SK-N-SH (cell line): ENCODE measurements around the gene ST13. TPM values are rescaled to one million over a fixed set of nuclear protein-coding genes. Genes with fewer than 3 reads are reported as not detected.

Source experiments
- CTCF ChIA-PET: fragments of 300-600, 350-600 bp; formaldehyde crosslinking; extraction: SDS; loops from one replicate; lab custom pipeline; 2021; lab: Yijun Ruan, JAX
- POLR2A ChIA-PET: fragments of 350-600 bp; sonication (Branson Sonifier 250); formaldehyde crosslinking; extraction: SDS; loops from one replicate; lab custom pipeline; 2020; ENCODE audit warnings: antibody characterized with exemption, inconsistent platforms; lab: Yijun Ruan, JAX
- DNase-seq: peaks from one replicate; pipeline ENCODE4 v3.0.0; 2012
- H2AFZ ChIP-seq: fragments of 200-600 bp; sonication (generic); 2 replicates; pipeline ENCODE4 v1.8.1; 2016; ENCODE audit warnings: antibody characterized with exemption, mild to moderate bottlenecking, low read depth
- H3F3A ChIP-seq: fragments of 200-600 bp; sonication (generic); replicated peaks from 2 replicates; pipeline ENCODE3; 2016; ENCODE audit warnings: antibody characterized with exemption, mild to moderate bottlenecking; ENCODE audit not compliant: insufficient read depth
- H3K27ac ChIP-seq, 2 experiments: fragments of 200-500 bp in 1 of 2; fragments of 200-600 bp in 1 of 2; sonication (Bioruptor generic) in 1 of 2; sonication (generic), shearing (Covaris generic) in 1 of 2; 2 replicates each; pipeline versions ENCODE4 v1.5.1 to v1.6.1; 2014 to 2016; ENCODE audit warnings: low read depth in 2 of 2, inconsistent platforms in 1 of 2, low read length in 1 of 2, mild to moderate bottlenecking in 1 of 2, mixed read lengths in 1 of 2
- H3K27me3 ChIP-seq: fragments of 200-600 bp; sonication (generic), shearing (Covaris generic); 2 replicates; pipeline ENCODE4 v1.6.1; 2016; ENCODE audit warnings: mixed run types; ENCODE audit not compliant: insufficient read depth
- H3K36me3 ChIP-seq, 2 experiments: fragments of 200-500 bp in 1 of 2; fragments of 200-600 bp in 1 of 2; sonication (Bioruptor generic) in 1 of 2; sonication (generic) in 1 of 2; replicated peaks in 1 of 2; 2 replicates each; pipeline versions ENCODE3 to v1.5.1; 2014 to 2016; ENCODE audit warnings: low read length in 1 of 2, mild to moderate bottlenecking in 1 of 2; ENCODE audit not compliant: insufficient read depth in 2 of 2, control insufficient read depth in 1 of 2
- H3K4me1 ChIP-seq, 2 experiments: fragments of 200-500 bp in 1 of 2; fragments of 200-600 bp in 1 of 2; sonication (Bioruptor generic) in 1 of 2; sonication (generic), shearing (Covaris generic) in 1 of 2; 2 replicates each; pipeline versions ENCODE4 v1.5.1 to v1.6.1; 2014 to 2016; ENCODE audit warnings: low read depth in 1 of 2, low read length in 1 of 2, mixed run types in 1 of 2; ENCODE audit not compliant: insufficient read depth in 2 of 2, control insufficient read depth in 1 of 2
- H3K4me2 ChIP-seq: fragments of 200-600 bp; sonication (generic), shearing (Covaris generic); 2 replicates; pipeline ENCODE4 v1.6.1; 2017; ENCODE audit warnings: mixed run types
- H3K4me3 ChIP-seq, 2 experiments: fragments of 200-500 bp in 1 of 2; fragments of 200-600 bp in 1 of 2; sonication (Bioruptor generic) in 1 of 2; sonication (generic), shearing (Covaris generic) in 1 of 2; 2 replicates each; pipeline versions ENCODE4 v1.5.1 to v1.8.1; 2014 to 2016; ENCODE audit warnings: low read depth in 2 of 2, inconsistent platforms in 1 of 2, low read length in 1 of 2, mild to moderate bottlenecking in 1 of 2, mixed read lengths in 1 of 2, moderate library complexity in 1 of 2
- H3K79me2 ChIP-seq: fragments of 200-600 bp; sonication (generic); 2 replicates; pipeline ENCODE4 v1.8.1; 2017; ENCODE audit warnings: mild to moderate bottlenecking; ENCODE audit not compliant: insufficient read depth
- H3K9ac ChIP-seq: fragments of 200-600 bp; sonication (generic); 2 replicates; pipeline ENCODE4 v1.6.1; 2017; ENCODE audit warnings: mixed run types
- H3K9me2 ChIP-seq: fragments of 200-600 bp; sonication (generic); 2 replicates; pipeline ENCODE4 v1.6.1; 2017; ENCODE audit warnings: mixed run types
- H3K9me3 ChIP-seq: fragments of 200-600 bp; sonication (generic); 2 replicates; pipeline ENCODE4 v1.6.1; 2017; ENCODE audit warnings: mixed run types, mild to moderate bottlenecking, moderate library complexity
- H4K20me1 ChIP-seq: fragments of 200-600 bp; sonication (generic); 2 replicates; pipeline ENCODE4 v1.6.1; 2017; ENCODE audit warnings: mild to moderate bottlenecking, mixed run types; ENCODE audit not compliant: insufficient read depth
- CHD2 ChIP-seq: fragments of 150-350 bp; IDR thresholded peaks from 2 replicates; pipeline ENCODE4 v1.6.1; 2018; ENCODE audit warnings: low read length; ENCODE audit not compliant: partially characterized antibody
- FOXJ3 ChIP-seq: sonication (generic); formaldehyde crosslinking; IDR thresholded peaks from 2 replicates; pipeline ENCODE4 v1.5.1; 2020; ENCODE audit warnings: mild to moderate bottlenecking, missing genetic modification reagents
- JUND ChIP-seq: IDR thresholded peaks from 2 replicates; pipeline ENCODE4 v1.4.0; 2012
- MXI1 ChIP-seq: IDR thresholded peaks from 2 replicates; pipeline ENCODE4 v1.6.1; 2012; ENCODE audit warnings: mild to moderate bottlenecking, low read depth, low read length, improper control_type of control experiment
- POLR2AphosphoS5 ChIP-seq: IDR thresholded peaks from 2 replicates; pipeline ENCODE4 v1.6.1; 2012; ENCODE audit warnings: low read depth, low read length
- REST ChIP-seq: IDR thresholded peaks from 2 replicates; pipeline ENCODE4 v1.6.1; 2012; ENCODE audit warnings: mild to moderate bottlenecking, low read depth, low read length, moderate library complexity
- RFX5 ChIP-seq: IDR thresholded peaks from 2 replicates; pipeline ENCODE4 v1.6.1; 2012; ENCODE audit warnings: mild to moderate bottlenecking, improper control_type of control experiment, low read length
- RXRA ChIP-seq: IDR thresholded peaks from 2 replicates; pipeline ENCODE4 v1.4.0; 2012; ENCODE audit warnings: low read depth, mild to moderate bottlenecking, borderline replicate concordance
- ZBTB33 ChIP-seq: IDR thresholded peaks from 2 replicates; pipeline ENCODE4 v1.4.0; 2012; ENCODE audit warnings: low read depth, borderline replicate concordance
- WGBS: methylation state at CpG from one replicate; pipeline ENCODE4 v1.1.6; 2017; ENCODE audit warnings: low lambda C conversion rate; 5-methylcytosine and 5-hydroxymethylcytosine counted together
- polyA plus RNA-seq, 3 experiments: library from polyadenylated mRNA; depleted of rRNA; stranded (reverse); fragments of >200 nt; gene quantifications; 2 replicates each; pipeline ENCODE4 v1.2.3, GENCODE V29; 2012
- TF ChIP-seq, protein P1 (sequence below): IDR thresholded peaks from 2 replicates; pipeline ENCODE4 v1.4.0; 2012; ENCODE audit warnings: low read depth

ST13 gene
- polyA plus RNA-seq, 1 of the 3 experiments (the other 2 are of a cell fraction) = 66.0 TPM

GRCh38 chr22:40877488-40877887 lies 21.0 kb upstream of the ST13 start:
- Histone ChIP-seq H3K4me1 (no peaks in the 10 kb centered on the region), H3K9me2 (no peaks in the 10 kb centered on the region), H3K9me3 (no peaks in the 10 kb centered on the region), H4K20me1 (no peaks in the 10 kb centered on the region), H3K27me3 (no peaks in the 10 kb centered on the region), H3K4me2 (no peak overlapping the region), H2AFZ (no peak overlapping the region), H3K4me3 (no peak overlapping the region), H3K36me3 (peaks cover 0 to 10% of the 10 kb centered on the region in 2 experiments), H3K79me2 (no peaks in the 10 kb centered on the region), H3K27ac (no peak overlapping the region)
- WGBS = 94% methylated on average over 3 of the region's 3 CpGs
- POLR2A ChIA-PET = no interaction called here
- TF ChIP-seq JUND (no peak), POLR2AphosphoS5 (no peak), CHD2 (no peak), REST (no peak), RXRA (no peak), RFX5 (no peak), MXI1 (no peak)
- TF ChIP-seq, protein P1, sequence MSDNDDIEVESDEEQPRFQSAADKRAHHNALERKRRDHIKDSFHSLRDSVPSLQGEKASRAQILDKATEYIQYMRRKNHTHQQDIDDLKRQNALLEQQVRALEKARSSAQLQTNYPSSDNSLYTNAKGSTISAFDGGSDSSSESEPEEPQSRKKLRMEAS = no peak
- TF ChIP-seq, all 33 proteins: peak for 0
- Histone ChIP-seq H3F3A (no peaks in the 10 kb centered on the region), H3K9ac (no peak overlapping the region)
- DNase-seq = no peak
- CTCF ChIA-PET = interaction anchor here (1.7 kb wide), 1 partner anchor 45 kb away, joined by 6 read pairs; no protein-coding TSS in a partner anchor

DNA sequence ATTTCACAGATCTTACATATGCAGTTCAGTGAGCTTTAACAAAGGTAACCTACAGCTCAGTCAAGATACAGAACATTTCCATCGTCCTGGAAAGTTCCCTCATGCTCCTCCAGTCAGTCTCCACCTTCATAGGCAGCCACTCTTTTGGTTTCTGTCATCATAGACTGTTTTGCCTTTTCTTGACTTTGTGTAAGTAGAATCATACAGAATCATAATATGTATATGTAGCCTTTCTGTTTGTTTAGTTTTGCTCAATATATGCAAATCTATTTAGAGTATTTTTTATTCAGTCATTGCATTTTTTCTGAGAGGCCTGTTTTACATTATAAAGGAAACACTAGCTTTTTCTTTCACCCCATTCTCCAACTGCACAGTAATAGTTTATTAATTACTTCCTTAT lies 20.5 kb upstream of the ST13 start:
- H3K9me3 ChIP-seq = no peaks in the 10 kb centered on the region
- H3K27me3 ChIP-seq = no peaks in the 10 kb centered on the region
- H3K9ac ChIP-seq = no peak overlapping the region
- H3K9me2 ChIP-seq = no peaks in the 10 kb centered on the region
- TF ChIP-seq ZBTB33 (no peak), FOXJ3 (CRISPR knock-in tag) (no peak), POLR2AphosphoS5 (no peak)
- WGBS = 100% methylated on average over 1 of the region's 1 CpG
- no peaks in the 10 kb centered on the region for H3K79me2 ChIP-seq
- no peak overlapping the region for H3K27ac ChIP-seq
- no peak overlapping the region for H3K4me3 ChIP-seq
- CTCF ChIA-PET = interaction anchor here (1.7 kb wide), 1 partner anchor 45 kb away, joined by 6 read pairs; no protein-coding TSS in a partner anchor
- H2AFZ ChIP-seq = no peak overlapping the region
- peaks cover 0 to 8% of the 10 kb centered on the region in 2 experiments for H3K36me3 ChIP-seq
- H4K20me1 ChIP-seq = no peaks in the 10 kb centered on the region
- no peaks in the 10 kb centered on the region for H3F3A ChIP-seq
- H3K4me1 ChIP-seq = no peaks in the 10 kb centered on the region
- POLR2A ChIA-PET = no interaction called here
- no peak for DNase-seq
- no peak overlapping the region for H3K4me2 ChIP-seq
